HG02840 (cell line): ENCODE measurements around the gene NDUFA3.

Experiments used
- ATAC-seq: cut with Tn5 transposase; IDR thresholded peaks from one replicate; pipeline ENCODE4 v1.9.1; 2021; ENCODE audit warnings: mild to moderate bottlenecking, moderate library complexity, moderate number of reproducible peaks; ENCODE audit not compliant: unreplicated experiment, low FRiP score

Gene NDUFA3

GRCh38 chr19:54106716-54107115, 4.1 kb downstream of the NDUFA3 start:
- ATAC-seq, result no peak

GRCh38 chr19:54107876-54108490, 5.3 kb downstream of the NDUFA3 start:
- no peak for ATAC-seq

GRCh38 chr19:54108496-54108895, 5.8 kb downstream of the NDUFA3 start:
- no peak for ATAC-seq

- no peak for ATAC-seq
Measured at GRCh38 chr19:54109651-54110050, 7.0 kb downstream of the NDUFA3 start.

GRCh38 chr19:54114340-54115108, 11.9 kb downstream of the NDUFA3 start:
- no peak for ATAC-seq

- ATAC-seq, result peak; percentile 82
Measured at GRCh38 chr19:54115109-54116063, 12.7 kb downstream of the NDUFA3 start, which contains the start of the genes PRPF31 and TFPT. Gene PRPF31, plus strand, starts transcription at chr19:54115754. Its CDS starts 2,525 bp downstream, at chr19:54118279. Gene TFPT, minus strand, starts transcription at chr19:54115657. Its CDS starts 388 bp downstream, at chr19:54115269.

GRCh38 chr19:54121259-54121658, 18.6 kb downstream of the NDUFA3 start:
- ATAC-seq, result no peak

- no peak for ATAC-seq
Measured at GRCh38 chr19:54123682-54124081, 21.0 kb downstream of the NDUFA3 start.

GRCh38 chr19:54124393-54124792, 21.7 kb downstream of the NDUFA3 start:
- ATAC-seq, result no peak

GRCh38 chr19:54125713-54126112, 23.1 kb downstream of the NDUFA3 start:
- no peak for ATAC-seq

GRCh38 chr19:54127688-54128440, 25.2 kb downstream of the NDUFA3 start:
- ATAC-seq, result no peak

- ATAC-seq, result no peak
Measured at GRCh38 chr19:54128441-54128725, 25.7 kb downstream of the NDUFA3 start.

- ATAC-seq, result no peak
Measured at GRCh38 chr19:54128796-54129616, 26.4 kb downstream of the NDUFA3 start.

- no peak for ATAC-seq
Measured at GRCh38 chr19:54129617-54129996, 27.0 kb downstream of the NDUFA3 start.

- ATAC-seq, result no peak
Measured at GRCh38 chr19:54133312-54133956, 30.8 kb downstream of the NDUFA3 start.

- ATAC-seq, result no peak
Measured at GRCh38 chr19:54133957-54134590, 31.4 kb downstream of the NDUFA3 start.

GRCh38 chr19:54136086-54136863, 33.6 kb downstream of the NDUFA3 start:
- no peak for ATAC-seq
